Heart left ventricle (tissue), 13 donors: ENCODE results near the gene CD7.

Source experiments
- POLR2A ChIP-seq, 2 donors: fragments of 450-650 bp; IDR thresholded peaks; one replicate each; pipeline ENCODE4 v1.6.1; 2017; ENCODE audit warnings: antibody characterized with exemption in 2 of 2, mild to moderate bottlenecking in 2 of 2, moderate library complexity in 2 of 2
- TF ChIP-seq, protein P1 (sequence below), 12 donors: fragments of 200-600 bp; sonication (generic) in 4 of 12; IDR thresholded peaks; one replicate each; pipeline versions ENCODE4 v1.5.0 to v1.8.0; 2018 to 2022; ENCODE audit warnings: antibody characterized with exemption in 12 of 12, mild to moderate bottlenecking in 5 of 12
- donor health status: ischemic (EF 13 %, LVEDD 7.1; RV severe dilation, severe dysfunction).
- donor health status: DM: no; HTN: yes; CAD: no.
- donor health status: DM: no; HTN: no; CAD: no.
- donor health status: ischemic (EF 25% LVEDD 6.9; RV normal size, moderate dysfunction).
- donor health status: ischemic (EF 25% LVEDD 5.7; RV mildly dilated, moderate dysfunction).
- donor health status: ischemic (EF 35%, LVEDD 5.7; RV mildly dilated, moderate dysfunction).
- donor health status: nonischemic (EF 11% LVEDD 7.7; RV severe dilation, severe dysfunction).
- donor health status: DM: yes; HTN: yes; CAD: no.
- donor health status: PGD.
- donor health status: ischemic (EF 29% LVEDD 5.4; RV normal size, mild dysfunction).
- donor health status: nonischemic (EF 23%, LVEDD 6.1; RV moderate dilation, normal function).

DNA sequence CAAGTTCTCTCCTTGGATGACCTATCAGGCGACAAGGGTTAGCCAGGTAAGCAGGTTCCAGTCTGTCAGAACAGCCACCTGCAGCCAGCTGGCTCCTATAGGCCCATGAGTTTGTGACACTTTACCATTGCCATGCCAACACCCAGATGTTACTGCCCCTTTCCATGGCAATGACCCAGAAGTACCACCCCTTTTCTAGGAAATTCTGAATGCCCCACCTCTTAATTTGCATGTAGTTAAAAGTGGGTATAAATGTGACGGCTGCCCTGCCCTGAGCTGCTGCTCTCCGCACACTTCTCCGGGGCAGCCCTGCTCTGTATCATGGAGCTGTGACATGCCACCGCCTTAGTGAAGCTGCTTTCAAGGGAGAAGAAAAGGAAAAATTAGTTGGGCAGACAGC lies 26.2 kb upstream of the CD7 start:
- no peak for TF ChIP-seq POLR2A (IDR thresholded peaks at IDR 0.05)
- TF ChIP-seq, protein P1, sequence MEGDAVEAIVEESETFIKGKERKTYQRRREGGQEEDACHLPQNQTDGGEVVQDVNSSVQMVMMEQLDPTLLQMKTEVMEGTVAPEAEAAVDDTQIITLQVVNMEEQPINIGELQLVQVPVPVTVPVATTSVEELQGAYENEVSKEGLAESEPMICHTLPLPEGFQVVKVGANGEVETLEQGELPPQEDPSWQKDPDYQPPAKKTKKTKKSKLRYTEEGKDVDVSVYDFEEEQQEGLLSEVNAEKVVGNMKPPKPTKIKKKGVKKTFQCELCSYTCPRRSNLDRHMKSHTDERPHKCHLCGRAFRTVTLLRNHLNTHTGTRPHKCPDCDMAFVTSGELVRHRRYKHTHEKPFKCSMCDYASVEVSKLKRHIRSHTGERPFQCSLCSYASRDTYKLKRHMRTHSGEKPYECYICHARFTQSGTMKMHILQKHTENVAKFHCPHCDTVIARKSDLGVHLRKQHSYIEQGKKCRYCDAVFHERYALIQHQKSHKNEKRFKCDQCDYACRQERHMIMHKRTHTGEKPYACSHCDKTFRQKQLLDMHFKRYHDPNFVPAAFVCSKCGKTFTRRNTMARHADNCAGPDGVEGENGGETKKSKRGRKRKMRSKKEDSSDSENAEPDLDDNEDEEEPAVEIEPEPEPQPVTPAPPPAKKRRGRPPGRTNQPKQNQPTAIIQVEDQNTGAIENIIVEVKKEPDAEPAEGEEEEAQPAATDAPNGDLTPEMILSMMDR (IDR thresholded peaks at IDR 0.05): no peak
